Natural killer cell treated with Interleukin-12 subunit alpha and Interleukin-12 subunit beta and Interleukin-15 and Interleukin-18, amount 100 ng/mL, for 72 hours (primary cell): ENCODE data around the gene UBE2V1. TPM values are rescaled to one million over a fixed set of nuclear protein-coding genes. Genes with fewer than 3 reads are reported as not detected.

ENCODE experiments used
- ATAC-seq, 2 donors: fragments of 150-1000 bp; cut with Tn5 transposase in 1 of 2; sonication (Bioruptor Pico), chemical (Tn5 transposase) in 1 of 2; 2 replicates each; pipeline ENCODE4 v1.10.0; 2021
- DNase-seq: peaks from one replicate; pipeline ENCODE4 v3.0.0; 2022; ENCODE audit warnings: low spot score
- H3K27ac Mint-ChIP-seq, 2 donors: 1 replicate in 1 of 2; 2 replicates in 1 of 2; pipeline ENCODE4 v1.8.0; 2022; ENCODE audit warnings: mixed read lengths in 2 of 2, mild to moderate bottlenecking in 1 of 2, moderate library complexity in 1 of 2
- H3K27me3 Mint-ChIP-seq, 2 donors: 1 replicate in 1 of 2; 2 replicates in 1 of 2; pipeline ENCODE4 v1.8.0; 2022; ENCODE audit warnings: mixed read lengths in 2 of 2
- H3K36me3 Mint-ChIP-seq: one replicate; pipeline ENCODE4 v1.8.0; 2022; ENCODE audit warnings: mixed read lengths
- H3K4me1 Mint-ChIP-seq, 2 donors: 1 replicate in 1 of 2; 2 replicates in 1 of 2; pipeline ENCODE4 v1.8.0; 2022; ENCODE audit warnings: low read depth in 2 of 2, mixed read lengths in 2 of 2, mild to moderate bottlenecking in 1 of 2
- H3K4me3 Mint-ChIP-seq: one replicate; pipeline ENCODE4 v1.8.0; 2022; ENCODE audit warnings: mixed read lengths
- H3K9me3 Mint-ChIP-seq: 2 replicates; pipeline ENCODE4 v1.8.0; 2022; ENCODE audit warnings: mixed read lengths
- total RNA-seq, 2 donors: library from RNA; stranded (reverse); gene quantifications; one replicate each; pipeline ENCODE4 v1.2.3, GENCODE V29; 2022

UBE2V1 gene
- total RNA-seq, 2 donors from 2014 or later: 198 to 240 TPM

DNA sequence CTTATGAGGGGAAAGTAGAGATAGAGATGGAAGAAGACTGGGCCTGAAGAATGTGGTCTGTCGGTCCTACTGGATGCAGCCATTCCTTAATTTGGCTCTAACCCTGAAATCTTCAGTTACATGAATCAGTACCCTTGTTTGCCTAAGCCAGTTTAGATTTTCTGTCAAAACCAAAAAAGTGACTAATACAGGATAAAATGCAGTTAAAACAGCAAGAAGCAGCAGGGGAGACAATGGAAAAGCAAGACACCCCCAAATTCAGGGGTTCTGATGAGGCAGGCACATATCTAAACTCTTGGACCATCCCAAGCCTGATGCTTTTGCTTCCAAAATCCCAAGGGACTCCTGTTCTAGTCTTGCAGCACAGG, 17.4 kb upstream of the UBE2V1 start:
- Mint-ChIP-seq H3K9me3 (no peaks in the 10 kb centered on the region), H3K4me3 (no peak overlapping the region), H3K36me3 (peaks cover 8% of the 10 kb centered on the region), H3K4me1 (peaks cover 0 to 15% of the 10 kb centered on the region in 2 donors), H3K27me3 (no peaks in the 10 kb centered on the region), H3K27ac (no peak overlapping the region)
- ATAC-seq (no peak), DNase-seq (no peak)

DNA sequence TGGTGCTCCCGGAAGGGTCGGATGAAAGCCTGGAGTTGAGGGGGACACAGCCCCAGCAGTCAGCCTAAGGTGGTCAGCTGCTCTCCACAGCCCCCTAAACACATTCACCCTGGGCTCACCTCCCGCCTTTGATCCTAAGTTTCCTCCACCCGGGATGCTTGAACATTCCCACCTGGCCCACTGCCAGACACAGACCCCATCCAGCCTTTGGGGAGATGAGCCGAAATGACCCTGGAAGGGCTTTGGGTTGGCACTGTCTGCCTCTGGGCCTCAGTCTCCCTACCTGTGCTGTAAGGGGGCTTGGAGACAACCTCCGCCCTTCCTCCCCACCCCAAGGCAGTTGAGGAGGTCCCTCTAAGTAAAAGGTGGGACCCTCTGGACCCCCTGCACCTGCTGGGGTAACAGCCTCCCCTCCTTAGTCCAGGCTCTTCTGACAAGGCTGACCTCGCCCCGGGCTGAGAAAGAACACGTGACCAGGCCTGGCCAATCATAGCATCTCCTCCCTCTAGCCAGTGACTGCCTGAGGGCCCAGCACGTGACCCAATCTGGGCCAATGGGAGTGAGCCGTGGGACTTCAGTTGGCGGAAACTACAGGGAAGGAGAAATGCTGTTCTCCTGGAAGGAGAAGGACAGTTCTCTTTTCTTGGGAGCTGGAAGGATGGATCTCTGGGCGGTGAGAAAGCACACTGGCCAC, 16.9 kb upstream of the UBE2V1 start:
- DNase-seq: no peak
- H3K9me3 Mint-ChIP-seq: no peaks in the 10 kb centered on the region
- peaks cover 0 to 15% of the 10 kb centered on the region in 2 donors for H3K4me1 Mint-ChIP-seq
- no peaks in the 10 kb centered on the region for H3K27me3 Mint-ChIP-seq
- H3K36me3 Mint-ChIP-seq: peaks cover 9% of the 10 kb centered on the region
- no peak for ATAC-seq
- H3K4me3 Mint-ChIP-seq: no peak overlapping the region
- no peak overlapping the region for H3K27ac Mint-ChIP-seq

DNA sequence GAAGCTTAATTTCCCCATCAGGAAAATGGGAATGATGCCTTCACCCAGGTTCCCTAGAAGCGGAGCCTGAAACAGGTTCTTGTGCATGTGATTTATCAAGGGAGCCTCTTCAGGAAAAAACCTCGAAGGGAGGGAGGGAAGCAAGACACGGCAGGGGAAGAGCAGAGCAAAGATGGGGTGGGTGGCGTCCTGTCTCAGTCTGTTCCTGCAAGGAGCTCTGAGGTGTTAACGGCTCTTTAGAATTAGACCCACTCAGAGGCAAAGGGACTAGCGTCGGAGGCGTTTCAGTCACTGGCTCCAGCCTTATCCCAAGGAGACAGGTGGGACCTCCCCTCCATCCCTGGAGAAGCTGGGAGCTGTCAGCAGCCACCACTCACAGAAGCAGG, 15.6 kb upstream of the UBE2V1 start:
- DNase-seq (no peak), ATAC-seq (no peak)
- Mint-ChIP-seq H3K36me3 (peaks cover 15% of the 10 kb centered on the region), H3K9me3 (no peaks in the 10 kb centered on the region), H3K4me1 (peaks cover 0 to 15% of the 10 kb centered on the region in 2 donors), H3K4me3 (no peak overlapping the region), H3K27ac (no peak overlapping the region), H3K27me3 (no peaks in the 10 kb centered on the region)

DNA sequence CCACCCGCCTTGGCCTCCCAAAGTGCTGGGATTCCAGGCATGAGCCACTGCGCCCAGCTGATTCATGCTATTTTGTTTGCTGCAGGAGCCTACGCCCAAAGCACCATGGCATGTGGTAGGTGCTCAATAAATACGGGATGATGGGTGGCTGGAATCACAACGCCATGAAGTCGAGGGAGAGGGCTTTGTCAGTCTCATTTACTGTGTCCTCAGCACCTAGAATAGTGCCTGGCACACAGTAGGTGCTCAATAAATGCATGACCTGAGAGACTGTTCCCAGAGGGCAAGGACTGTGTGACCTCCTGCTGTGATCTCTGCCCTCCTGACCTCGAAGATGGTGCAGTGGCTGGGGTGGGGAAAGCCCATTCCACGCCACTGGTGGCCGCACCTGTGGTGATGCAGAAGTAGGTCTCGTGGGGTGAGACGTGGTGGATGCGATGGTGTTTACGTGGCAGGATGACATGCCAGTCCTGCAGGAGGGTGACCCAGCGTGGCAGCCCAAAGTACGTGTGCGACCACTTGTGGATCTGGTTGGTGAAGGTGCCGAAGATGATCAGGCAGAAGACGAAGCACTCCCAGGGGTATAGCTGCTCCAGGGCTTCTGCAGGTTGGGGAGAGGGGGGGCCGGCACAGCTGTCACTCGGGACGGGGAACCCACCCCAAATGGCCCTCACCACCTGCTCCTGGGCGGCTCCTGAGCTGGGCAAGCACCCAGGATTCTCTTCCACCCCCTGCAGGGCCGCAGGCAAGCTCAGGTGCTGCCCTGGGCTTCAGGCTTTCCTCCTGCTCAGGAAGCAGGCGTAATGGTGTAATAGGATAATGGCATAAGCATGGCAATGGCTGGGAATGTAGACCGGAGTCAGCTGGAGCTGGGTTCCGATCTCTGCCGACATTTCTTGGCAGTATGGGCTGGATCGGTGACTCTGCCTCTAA, 14.9 kb upstream of the UBE2V1 start:
- DNase-seq (no peak), ATAC-seq (no peak)
- H3K27ac Mint-ChIP-seq: peak overlapping the region in 1 of 2 donors; percentile 62
- H3K9me3 Mint-ChIP-seq: no peaks in the 10 kb centered on the region
- peaks cover 0 to 15% of the 10 kb centered on the region in 2 donors for H3K4me1 Mint-ChIP-seq
- H3K36me3 Mint-ChIP-seq: peaks cover 18% of the 10 kb centered on the region
- H3K27me3 Mint-ChIP-seq: no peaks in the 10 kb centered on the region
- H3K4me3 Mint-ChIP-seq: no peak overlapping the region

DNA sequence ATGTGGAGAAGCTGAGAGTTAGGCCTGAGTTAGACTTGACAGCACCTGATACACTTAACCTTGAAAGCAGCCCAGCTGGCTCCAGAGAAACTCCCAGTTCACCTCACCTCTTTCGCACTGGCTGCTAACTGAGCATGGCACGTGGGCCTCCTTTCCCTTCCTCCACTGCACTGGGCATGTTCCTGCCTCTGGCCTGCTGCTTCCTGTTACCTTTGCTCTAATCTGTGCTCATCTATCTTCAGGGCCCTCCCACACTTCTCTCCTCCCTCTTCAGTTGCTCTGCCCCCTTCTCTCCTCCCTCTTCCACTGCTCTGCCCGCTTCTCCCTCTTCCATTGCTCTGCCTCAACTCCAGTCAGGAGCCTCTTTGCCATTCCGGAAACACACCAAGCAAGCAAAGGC, 13.7 kb upstream of the UBE2V1 start:
- no peak for DNase-seq
- H3K27me3 Mint-ChIP-seq: no peaks in the 10 kb centered on the region
- peaks cover 18% of the 10 kb centered on the region for H3K36me3 Mint-ChIP-seq
- peak overlapping the region in 1 of 2 donors; percentile 62 for H3K27ac Mint-ChIP-seq
- no peaks in the 10 kb centered on the region for H3K9me3 Mint-ChIP-seq
- no peak overlapping the region for H3K4me3 Mint-ChIP-seq
- no peak for ATAC-seq
- peaks cover 0 to 9% of the 10 kb centered on the region in 2 donors for H3K4me1 Mint-ChIP-seq

DNA sequence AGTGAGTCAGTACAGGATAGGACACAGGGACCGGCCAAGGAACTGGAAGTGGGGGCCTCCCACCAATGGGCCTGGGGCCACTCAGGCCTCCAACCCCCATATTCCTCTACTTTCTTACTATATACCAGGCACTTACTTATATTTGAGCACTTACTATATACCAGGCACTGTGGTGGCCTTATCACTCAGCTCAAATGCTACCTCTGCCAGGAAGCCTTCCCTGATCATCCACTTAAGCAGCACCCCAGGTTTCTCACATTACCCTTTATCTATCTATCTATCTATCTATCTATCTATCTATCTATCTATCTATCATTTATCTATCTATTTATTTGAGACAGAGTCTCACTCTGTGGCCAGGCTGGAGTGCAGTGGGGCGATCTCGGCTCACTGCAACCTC, 12.3 kb upstream of the UBE2V1 start:
- peaks cover 18% of the 10 kb centered on the region for H3K36me3 Mint-ChIP-seq
- H3K27ac Mint-ChIP-seq: no peak overlapping the region

DNA sequence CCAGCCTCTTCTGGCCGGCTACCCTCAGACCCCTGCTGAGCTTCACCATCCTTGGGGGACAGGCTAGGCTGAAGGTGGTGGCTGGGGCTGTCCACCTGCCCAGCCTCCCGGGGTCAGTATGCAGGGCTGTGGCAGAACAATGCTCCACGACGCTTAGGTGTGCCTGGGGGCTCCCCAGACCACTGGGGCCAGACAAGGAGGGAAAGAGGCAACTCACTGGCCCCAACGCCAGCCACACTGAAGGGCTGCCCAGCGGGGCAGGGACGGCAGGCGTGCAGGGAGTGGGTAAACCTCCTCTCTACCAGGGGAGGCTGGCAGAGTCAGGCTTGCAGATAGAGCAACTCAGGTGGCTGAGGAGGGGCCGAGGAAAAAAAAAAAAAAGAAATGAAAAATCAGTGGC, 11.5 kb upstream of the UBE2V1 start:
- Mint-ChIP-seq H3K4me1 (peaks cover 0 to 9% of the 10 kb centered on the region in 2 donors), H3K4me3 (no peak overlapping the region), H3K27me3 (no peaks in the 10 kb centered on the region), H3K9me3 (no peaks in the 10 kb centered on the region), H3K36me3 (peaks cover 18% of the 10 kb centered on the region), H3K27ac (no peak overlapping the region)
- DNase-seq: no peak
- ATAC-seq: no peak

More for the DNA sequence above, 12.3 kb upstream of the UBE2V1 start:
- H3K27me3 Mint-ChIP-seq: no peaks in the 10 kb centered on the region
- no peak for ATAC-seq
- no peaks in the 10 kb centered on the region for H3K9me3 Mint-ChIP-seq
- no peak overlapping the region for H3K4me3 Mint-ChIP-seq
- peaks cover 0 to 12% of the 10 kb centered on the region in 2 donors for H3K4me1 Mint-ChIP-seq
- no peak for DNase-seq

DNA sequence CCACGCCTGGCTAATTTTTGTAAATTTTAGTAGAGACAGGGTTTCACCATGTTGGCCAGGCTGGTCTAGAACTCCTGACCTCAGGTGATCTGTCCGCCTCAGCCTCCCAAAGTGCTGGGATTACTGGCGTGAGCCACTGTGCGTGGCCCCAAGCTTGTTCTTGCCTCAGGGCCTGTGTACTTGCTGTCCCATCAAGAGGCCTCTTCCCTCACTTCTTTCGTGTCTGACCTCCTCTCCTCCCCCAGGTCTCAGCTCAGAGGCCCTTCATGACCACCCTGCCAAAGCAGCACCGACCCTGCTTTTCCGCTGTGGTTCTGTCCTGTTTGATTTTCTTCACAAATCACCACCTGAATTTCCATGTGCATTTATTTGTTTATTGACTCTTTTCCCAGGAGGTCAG, 10.5 kb upstream of the UBE2V1 start:
- DNase-seq (no peak), ATAC-seq (no peak)
- Mint-ChIP-seq H3K36me3 (peaks cover 18% of the 10 kb centered on the region), H3K4me1 (peaks cover 0 to 9% of the 10 kb centered on the region in 2 donors), H3K4me3 (no peak overlapping the region), H3K9me3 (no peaks in the 10 kb centered on the region), H3K27me3 (no peaks in the 10 kb centered on the region), H3K27ac (no peak overlapping the region)

DNA sequence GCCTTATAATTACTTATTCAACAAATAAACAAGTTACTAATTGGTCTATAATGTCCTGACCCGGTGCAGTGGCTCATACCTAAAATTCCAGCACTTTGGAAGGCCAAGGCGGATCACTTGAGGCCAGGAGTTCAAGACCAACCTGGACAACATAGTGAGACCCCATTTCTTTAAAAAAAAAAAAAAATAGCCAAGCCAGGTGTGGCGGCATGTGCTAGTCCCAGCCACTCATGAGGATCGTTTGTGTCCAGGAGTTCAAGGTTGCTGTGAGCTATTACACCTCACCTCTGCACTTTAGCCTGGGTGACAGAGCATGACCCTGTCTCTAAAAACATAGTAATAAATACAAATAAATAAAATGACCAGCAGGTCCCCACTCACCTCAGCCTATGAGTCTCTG, 9.8 kb upstream of the UBE2V1 start:
- H3K9me3 Mint-ChIP-seq: no peaks in the 10 kb centered on the region
- H3K27ac Mint-ChIP-seq: no peak overlapping the region
- peaks cover 18% of the 10 kb centered on the region for H3K36me3 Mint-ChIP-seq
- no peaks in the 10 kb centered on the region for H3K27me3 Mint-ChIP-seq
- DNase-seq: no peak
- no peak overlapping the region for H3K4me3 Mint-ChIP-seq
- no peak for ATAC-seq
- peaks cover 0 to 9% of the 10 kb centered on the region in 2 donors for H3K4me1 Mint-ChIP-seq

DNA sequence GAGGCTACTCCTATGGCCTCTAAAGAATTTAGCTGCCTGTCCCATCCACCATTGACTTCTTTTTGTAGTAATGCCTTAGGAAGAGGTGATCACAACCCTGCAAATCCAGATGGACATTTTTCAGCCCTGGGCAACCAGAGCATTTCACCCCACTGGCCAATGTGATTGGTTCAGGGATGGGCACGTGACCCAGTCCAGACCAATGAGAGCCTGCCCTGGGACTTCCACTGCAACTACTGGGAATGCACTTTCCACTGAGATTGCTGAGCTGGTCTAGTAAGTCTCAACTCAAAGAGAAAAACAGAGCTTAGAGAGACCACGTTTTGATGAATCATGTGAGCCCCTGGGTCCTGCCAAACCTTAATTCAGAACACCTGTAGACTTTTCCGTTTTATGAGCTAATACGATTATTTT, 8.9 kb upstream of the UBE2V1 start:
- Mint-ChIP-seq H3K4me3 (no peak overlapping the region), H3K4me1 (peaks cover 0 to 6% of the 10 kb centered on the region in 2 donors), H3K9me3 (no peaks in the 10 kb centered on the region), H3K27me3 (no peaks in the 10 kb centered on the region), H3K27ac (no peak overlapping the region), H3K36me3 (peaks cover 13% of the 10 kb centered on the region)
- DNase-seq: no peak
- no peak for ATAC-seq

DNA sequence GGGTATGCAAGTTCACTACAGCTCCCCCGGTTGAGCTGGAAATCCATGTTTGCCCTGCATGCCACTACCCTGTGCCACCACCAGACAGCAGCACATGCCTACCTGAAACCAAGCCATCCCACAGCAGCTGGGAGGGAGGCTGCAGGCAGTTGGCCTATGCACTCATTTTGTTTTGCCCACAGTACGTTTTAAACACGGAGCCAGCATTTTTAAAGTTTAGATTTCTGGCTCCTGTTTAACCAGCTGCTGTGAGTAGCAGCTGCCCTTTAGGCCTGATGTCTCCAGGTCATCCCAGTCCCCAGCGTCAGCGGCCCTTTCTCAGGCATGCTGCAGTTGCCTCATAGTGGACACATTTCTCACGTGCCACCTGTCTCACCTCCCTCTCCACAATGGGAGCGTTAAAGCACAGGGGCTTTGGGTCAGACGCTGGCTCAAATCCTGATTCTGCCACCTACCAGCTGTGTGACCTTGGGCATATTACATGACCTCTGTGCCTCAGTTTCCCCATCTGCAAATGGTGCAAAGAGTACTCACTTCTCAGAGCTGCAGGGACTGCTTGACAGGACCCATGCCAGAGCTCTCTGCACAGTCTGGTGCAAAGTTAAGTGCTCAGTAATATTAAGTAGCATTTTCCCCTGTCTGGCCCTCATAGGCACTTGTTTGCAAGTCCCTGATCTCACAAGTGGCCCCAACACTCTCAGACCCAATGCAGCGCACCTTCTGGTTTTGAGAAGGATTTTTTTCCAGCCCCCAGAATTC, 8.2 kb upstream of the UBE2V1 start:
- H3K36me3 Mint-ChIP-seq: peaks cover 10% of the 10 kb centered on the region
- no peak overlapping the region for H3K4me3 Mint-ChIP-seq
- H3K4me1 Mint-ChIP-seq: peaks cover 4 to 6% of the 10 kb centered on the region in 2 donors
- H3K9me3 Mint-ChIP-seq: no peaks in the 10 kb centered on the region
- H3K27ac Mint-ChIP-seq: peak overlapping the region in 1 of 2 donors; percentile 33
- DNase-seq (no peak), ATAC-seq (peak; percentile 59 to 74)
- H3K27me3 Mint-ChIP-seq: no peaks in the 10 kb centered on the region

DNA sequence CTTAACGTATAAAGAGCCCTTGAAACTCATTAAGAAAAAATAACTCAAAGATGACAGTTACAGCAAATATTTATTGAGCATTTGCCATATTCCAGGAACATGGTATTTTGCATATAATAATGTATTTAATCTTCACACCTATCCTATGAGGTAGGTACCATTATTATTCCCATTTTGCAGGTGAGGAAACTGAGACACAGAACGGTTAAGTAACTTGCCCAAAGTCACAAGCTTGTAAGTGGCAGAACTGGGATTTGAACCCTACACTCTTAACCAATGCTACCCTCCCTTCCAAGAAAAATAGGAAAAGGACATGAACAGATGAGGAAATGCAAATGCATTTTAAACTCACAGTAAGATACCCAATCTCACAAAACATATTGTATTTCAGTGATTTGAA, 5.3 kb upstream of the UBE2V1 start:
- Mint-ChIP-seq H3K4me1 (peaks cover 27 to 31% of the 10 kb centered on the region in 2 donors), H3K9me3 (no peaks in the 10 kb centered on the region), H3K36me3 (no peaks in the 10 kb centered on the region), H3K27ac (no peak overlapping the region), H3K4me3 (no peak overlapping the region), H3K27me3 (no peaks in the 10 kb centered on the region)
- DNase-seq (no peak), ATAC-seq (no peak)

DNA sequence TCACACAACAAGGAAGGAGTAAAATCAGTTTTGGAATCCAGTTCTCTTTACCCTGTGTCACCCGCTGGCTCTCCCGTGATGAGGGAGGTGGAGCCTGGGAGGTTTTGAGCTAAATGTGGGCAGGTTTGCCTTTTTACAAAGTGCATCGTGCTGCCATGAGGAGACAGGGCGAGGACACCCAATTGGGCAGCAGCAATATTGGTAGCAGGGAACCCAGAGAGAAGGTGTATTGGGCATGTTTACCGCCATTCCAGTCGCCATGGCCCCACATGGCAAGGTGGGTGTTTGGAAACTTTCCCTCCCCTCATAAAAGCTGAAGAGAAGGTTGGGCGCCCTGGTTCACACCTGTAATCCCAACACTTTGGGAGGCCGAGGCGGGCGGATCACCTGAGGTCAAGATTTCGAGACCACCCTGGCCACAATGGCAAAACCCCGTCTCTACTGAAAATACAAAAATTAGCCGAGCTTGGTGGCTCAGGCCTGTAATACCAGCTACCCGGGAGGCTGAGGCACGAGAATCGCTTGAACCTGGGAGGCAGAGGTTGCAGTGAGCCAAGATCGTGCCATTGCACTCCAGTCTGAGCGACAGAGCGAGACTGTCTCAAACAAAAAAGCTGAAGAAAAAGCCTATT, 3.5 kb upstream of the UBE2V1 start:
- DNase-seq: no peak

More for the DNA sequence above, 3.5 kb upstream of the UBE2V1 start:
- H3K27ac Mint-ChIP-seq: peak overlapping the region; percentile 93 to 96
- H3K9me3 Mint-ChIP-seq: no peaks in the 10 kb centered on the region
- no peak for ATAC-seq
- peaks cover 40 to 44% of the 10 kb centered on the region in 2 donors for H3K4me1 Mint-ChIP-seq
- peak overlapping the region; percentile 83 for H3K4me3 Mint-ChIP-seq
- no peaks in the 10 kb centered on the region for H3K27me3 Mint-ChIP-seq
- H3K36me3 Mint-ChIP-seq: peaks cover 9% of the 10 kb centered on the region
